HEK293 (cell line): ENCODE data around the gene EPS8L3.

Source experiments
- CTCF ChIA-PET: fragments of 350-600 bp; formaldehyde crosslinking; extraction: SDS; loops from one replicate; lab custom pipeline; 2021; ENCODE audit warnings: antibody characterized with exemption; lab: Yijun Ruan, JAX
- POLR2A ChIA-PET: fragments of 300-600 bp; formaldehyde crosslinking; extraction: SDS; loops from one replicate; lab custom pipeline; 2020; ENCODE audit warnings: antibody characterized with exemption, inconsistent platforms; lab: Yijun Ruan, JAX
- H3K27ac ChIP-seq: fragments of 200-500 bp; sonication (Bioruptor generic); 2 replicates; pipeline ENCODE4 v1.5.1; 2014; ENCODE audit warnings: low read depth, low read length, control low read depth, inconsistent platforms; ENCODE audit errors: extremely low read depth
- H3K36me3 ChIP-seq, 2 experiments: fragments of 200-500 bp in 1 of 2; sonication (Bioruptor generic) in 1 of 2; 1 replicate in 1 of 2; 2 replicates in 1 of 2; pipeline ENCODE4 v1.5.1; 2014 to 2017; ENCODE audit warnings: inconsistent platforms in 2 of 2, low read length in 2 of 2; ENCODE audit not compliant: control insufficient read depth in 2 of 2, insufficient read depth in 1 of 2
- H3K4me1 ChIP-seq: fragments of 200-500 bp; sonication (Bioruptor generic); 2 replicates; pipeline ENCODE4 v1.5.1; 2014; ENCODE audit warnings: mild to moderate bottlenecking, low read length, inconsistent platforms; ENCODE audit not compliant: control insufficient read depth, insufficient read depth
- H3K4me3 ChIP-seq: 2 replicates; pipeline ENCODE4 v1.5.1; 2011; ENCODE audit warnings: low read depth, mild to moderate bottlenecking, control low read depth, low read length, moderate library complexity
- H3K9me3 ChIP-seq: fragments of 200-500 bp; sonication (Bioruptor generic); 2 replicates; pipeline ENCODE4 v1.5.1; 2014; ENCODE audit warnings: low read depth, low read length, inconsistent platforms; ENCODE audit not compliant: control insufficient read depth, insufficient read depth
- GLI2 ChIP-seq: fragments of 450-650 bp; formaldehyde crosslinking; IDR thresholded peaks from 2 replicates; pipeline ENCODE4; 2017; ENCODE audit warnings: missing biosample characterization, missing genetic modification characterization, low read depth, borderline replicate concordance
- GLIS2 ChIP-seq: fragments of 450-650 bp; formaldehyde crosslinking; IDR thresholded peaks from 2 replicates; pipeline ENCODE4 v1.5.1; 2016; ENCODE audit warnings: missing biosample characterization, missing genetic modification characterization
- SCRT2 ChIP-seq: fragments of 450-650 bp; formaldehyde crosslinking; IDR thresholded peaks from 2 replicates; pipeline ENCODE4 v1.5.1; 2016; ENCODE audit warnings: missing biosample characterization, missing genetic modification characterization
- ZFP3 ChIP-seq: fragments of 450-650 bp; formaldehyde crosslinking; IDR thresholded peaks from 2 replicates; pipeline ENCODE4 v1.5.1; 2016; ENCODE audit warnings: low read depth, missing biosample characterization, missing genetic modification characterization
- ZNF10 ChIP-seq: fragments of 450-650 bp; formaldehyde crosslinking; IDR thresholded peaks from 2 replicates; pipeline ENCODE4 v1.5.1; 2017; ENCODE audit warnings: missing biosample characterization, missing genetic modification characterization
- ZNF132 ChIP-seq: fragments of 450-650 bp; formaldehyde crosslinking; IDR thresholded peaks from 2 replicates; pipeline ENCODE4 v1.5.1; 2017; ENCODE audit warnings: missing biosample characterization, missing genetic modification characterization, borderline replicate concordance
- ZNF221 ChIP-seq: fragments of 450-650 bp; formaldehyde crosslinking; IDR thresholded peaks from 2 replicates; pipeline ENCODE4 v1.5.1; 2017; ENCODE audit warnings: missing biosample characterization, missing genetic modification characterization, borderline replicate concordance
- ZNF391 ChIP-seq: fragments of 450-650 bp; formaldehyde crosslinking; IDR thresholded peaks from 2 replicates; pipeline ENCODE4 v1.5.1; 2016; ENCODE audit warnings: low read depth, missing biosample characterization, missing genetic modification characterization, borderline replicate concordance
- ZNF529 ChIP-seq: fragments of 450-650 bp; formaldehyde crosslinking; IDR thresholded peaks from 2 replicates; pipeline ENCODE4 v1.5.1; 2017; ENCODE audit warnings: missing genetic modification characterization, missing biosample characterization; ENCODE audit not compliant: insufficient replicate concordance
- ZNF701 ChIP-seq: fragments of 450-650 bp; formaldehyde crosslinking; IDR thresholded peaks from 2 replicates; pipeline ENCODE4 v1.5.1; 2016; ENCODE audit warnings: missing biosample characterization, missing genetic modification characterization
- TF ChIP-seq, protein P1 (sequence below): fragments of 450-650 bp; formaldehyde crosslinking; IDR thresholded peaks from 2 replicates; pipeline ENCODE4 v1.5.1; 2016; ENCODE audit warnings: missing biosample characterization, missing genetic modification characterization
- TF ChIP-seq, protein P2 (sequence below): fragments of 450-650 bp; formaldehyde crosslinking; IDR thresholded peaks from 2 replicates; pipeline ENCODE4 v1.5.1; 2017; ENCODE audit warnings: missing biosample characterization, missing genetic modification characterization
- TF ChIP-seq, protein P3 (sequence below): fragments of 450-650 bp; formaldehyde crosslinking; IDR thresholded peaks from 2 replicates; pipeline ENCODE4 v1.5.1; 2016; ENCODE audit warnings: missing biosample characterization, missing genetic modification characterization
- TF ChIP-seq, protein P4 (sequence below): fragments of 450-650 bp; formaldehyde crosslinking; IDR thresholded peaks from 2 replicates; pipeline ENCODE4 v1.5.1; 2016; ENCODE audit warnings: missing biosample characterization, missing genetic modification characterization
- TF ChIP-seq, protein P5 (sequence below): fragments of 450-650 bp; formaldehyde crosslinking; IDR thresholded peaks from 2 replicates; pipeline ENCODE4 v1.5.1; 2016; ENCODE audit warnings: missing biosample characterization, missing genetic modification characterization

EPS8L3 gene

DNA sequence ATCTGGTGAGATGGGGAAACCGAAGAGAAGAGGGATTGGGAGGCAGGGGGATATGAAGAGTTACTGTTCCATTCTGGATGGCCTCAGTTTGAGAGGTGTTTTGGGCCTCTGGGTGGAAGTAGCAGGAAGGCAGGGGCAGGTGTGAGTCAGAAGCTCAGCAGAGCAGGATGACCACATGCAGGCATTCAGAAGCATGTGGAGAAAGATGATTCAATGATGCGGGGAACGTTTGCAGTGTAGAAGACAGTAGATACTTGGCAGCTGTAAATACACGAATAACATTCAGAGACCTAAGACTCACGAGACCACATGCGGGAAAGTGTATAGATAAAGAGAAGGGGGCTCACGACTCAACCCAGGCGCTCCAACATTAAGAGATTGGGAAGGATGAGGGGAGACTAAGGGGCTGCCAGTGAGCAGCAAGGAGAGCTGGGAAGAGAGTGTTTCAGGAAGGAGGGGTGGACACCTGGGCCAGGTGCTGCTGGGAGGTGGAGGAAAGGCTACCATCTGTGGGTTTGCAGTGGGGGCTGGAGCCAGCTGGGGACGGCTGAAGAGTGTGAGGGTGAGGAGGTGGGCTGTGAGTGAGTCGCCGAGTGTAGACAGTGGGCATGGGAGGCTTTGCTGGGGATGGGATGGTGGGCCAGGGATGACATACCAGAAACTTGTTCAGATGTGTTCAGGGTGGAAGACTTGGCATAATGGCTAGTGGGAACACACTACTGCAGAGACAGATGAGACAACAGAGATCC lies 5.8 kb upstream of the EPS8L3 start (continued):
- TF ChIP-seq GLI2 (tag by site-specific recombination), result no peak
- TF ChIP-seq, all 188 proteins: peak for 6

DNA sequence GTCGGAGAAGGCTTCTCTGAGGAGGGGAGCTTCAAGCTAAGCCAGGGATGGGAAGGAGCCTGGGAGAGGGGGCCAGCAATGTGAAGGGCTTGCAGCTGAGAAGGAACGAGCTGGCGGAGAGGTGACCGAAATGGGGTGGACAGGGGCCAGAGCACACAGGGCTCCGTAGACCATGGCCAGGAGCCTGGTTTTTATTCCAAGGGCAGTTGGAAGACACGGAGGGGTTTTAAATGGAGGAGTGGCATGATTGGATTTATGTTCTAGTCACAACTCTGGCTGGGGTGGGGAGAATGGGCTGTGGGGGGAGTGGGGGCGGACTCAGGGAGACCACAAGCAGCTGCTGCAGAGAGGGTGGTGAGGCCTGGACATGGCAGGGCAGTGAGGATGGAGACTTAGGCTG lies 5.1 kb upstream of the EPS8L3 start:
- TF ChIP-seq ZFP3 (tag by site-specific recombination) (no peak), ZNF10 (tag by site-specific recombination) (no peak), ZNF701 (tag by site-specific recombination) (no peak)
- Histone ChIP-seq H3K9me3 (no peaks in the 10 kb centered on the region), H3K4me3 (no peak overlapping the region), H3K36me3 (no peaks in the 10 kb centered on the region), H3K27ac (no peak overlapping the region), H3K4me1 (no peaks in the 10 kb centered on the region)
- ChIA-PET CTCF (interaction anchor here (1.1 to 12.2 kb wide), 2 partner anchors 130 to 215 kb away, joined by 6 to 345 read pairs; partner anchors contain the start of gene AHCYL1), POLR2A (interaction anchor here (1.3 kb wide), 1 partner anchor 223 kb away, joined by 3 read pairs; no protein-coding TSS in a partner anchor)

DNA sequence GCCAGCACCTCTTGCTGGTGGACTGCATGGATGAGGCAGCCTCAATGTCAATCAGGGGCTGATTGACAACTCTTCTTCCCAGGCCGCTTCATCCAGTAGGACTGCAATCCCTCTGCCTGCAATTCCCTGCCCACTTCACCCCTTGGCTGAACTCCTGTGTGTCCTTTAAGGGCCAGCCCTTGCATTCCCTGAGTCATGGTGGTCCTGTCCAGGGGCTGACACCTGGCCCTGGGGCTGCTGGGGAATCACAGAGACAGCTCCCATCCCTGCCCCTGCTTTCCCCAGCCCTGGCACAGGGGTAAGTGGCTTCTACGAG lies 4.6 kb upstream of the EPS8L3 start:
- POLR2A ChIA-PET, result no interaction called here
- H3K4me3 ChIP-seq, result no peak overlapping the region

More for the DNA sequence above, 4.6 kb upstream of the EPS8L3 start:
- Histone ChIP-seq H3K27ac (no peak overlapping the region), H3K9me3 (no peaks in the 10 kb centered on the region), H3K4me1 (no peaks in the 10 kb centered on the region), H3K36me3 (no peaks in the 10 kb centered on the region)
- CTCF ChIA-PET, result interaction anchor here (1.1 to 12.2 kb wide), 2 partner anchors 129 to 216 kb away, joined by 6 to 345 read pairs; partner anchors contain the start of gene AHCYL1
- TF ChIP-seq GLIS2 (tag by site-specific recombination) (no peak), ZNF132 (tag by site-specific recombination) (no peak), ZNF529 (no peak), ZNF221 (no peak), SCRT2 (no peak), ZNF391 (tag by site-specific recombination) (no peak)
- TF ChIP-seq, protein P1, sequence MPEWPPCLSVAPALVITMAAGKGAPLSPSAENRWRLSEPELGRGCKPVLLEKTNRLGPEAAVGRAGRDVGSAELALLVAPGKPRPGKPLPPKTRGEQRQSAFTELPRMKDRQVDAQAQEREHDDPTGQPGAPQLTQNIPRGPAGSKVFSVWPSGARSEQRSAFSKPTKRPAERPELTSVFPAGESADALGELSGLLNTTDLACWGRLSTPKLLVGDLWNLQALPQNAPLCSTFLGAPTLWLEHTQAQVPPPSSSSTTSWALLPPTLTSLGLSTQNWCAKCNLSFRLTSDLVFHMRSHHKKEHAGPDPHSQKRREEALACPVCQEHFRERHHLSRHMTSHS (tag by site-specific recombination), result no peak
- TF ChIP-seq, protein P2, sequence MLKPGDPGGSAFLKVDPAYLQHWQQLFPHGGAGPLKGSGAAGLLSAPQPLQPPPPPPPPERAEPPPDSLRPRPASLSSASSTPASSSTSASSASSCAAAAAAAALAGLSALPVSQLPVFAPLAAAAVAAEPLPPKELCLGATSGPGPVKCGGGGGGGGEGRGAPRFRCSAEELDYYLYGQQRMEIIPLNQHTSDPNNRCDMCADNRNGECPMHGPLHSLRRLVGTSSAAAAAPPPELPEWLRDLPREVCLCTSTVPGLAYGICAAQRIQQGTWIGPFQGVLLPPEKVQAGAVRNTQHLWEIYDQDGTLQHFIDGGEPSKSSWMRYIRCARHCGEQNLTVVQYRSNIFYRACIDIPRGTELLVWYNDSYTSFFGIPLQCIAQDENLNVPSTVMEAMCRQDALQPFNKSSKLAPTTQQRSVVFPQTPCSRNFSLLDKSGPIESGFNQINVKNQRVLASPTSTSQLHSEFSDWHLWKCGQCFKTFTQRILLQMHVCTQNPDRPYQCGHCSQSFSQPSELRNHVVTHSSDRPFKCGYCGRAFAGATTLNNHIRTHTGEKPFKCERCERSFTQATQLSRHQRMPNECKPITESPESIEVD (tag by site-specific recombination), result no peak
- TF ChIP-seq, protein P3, sequence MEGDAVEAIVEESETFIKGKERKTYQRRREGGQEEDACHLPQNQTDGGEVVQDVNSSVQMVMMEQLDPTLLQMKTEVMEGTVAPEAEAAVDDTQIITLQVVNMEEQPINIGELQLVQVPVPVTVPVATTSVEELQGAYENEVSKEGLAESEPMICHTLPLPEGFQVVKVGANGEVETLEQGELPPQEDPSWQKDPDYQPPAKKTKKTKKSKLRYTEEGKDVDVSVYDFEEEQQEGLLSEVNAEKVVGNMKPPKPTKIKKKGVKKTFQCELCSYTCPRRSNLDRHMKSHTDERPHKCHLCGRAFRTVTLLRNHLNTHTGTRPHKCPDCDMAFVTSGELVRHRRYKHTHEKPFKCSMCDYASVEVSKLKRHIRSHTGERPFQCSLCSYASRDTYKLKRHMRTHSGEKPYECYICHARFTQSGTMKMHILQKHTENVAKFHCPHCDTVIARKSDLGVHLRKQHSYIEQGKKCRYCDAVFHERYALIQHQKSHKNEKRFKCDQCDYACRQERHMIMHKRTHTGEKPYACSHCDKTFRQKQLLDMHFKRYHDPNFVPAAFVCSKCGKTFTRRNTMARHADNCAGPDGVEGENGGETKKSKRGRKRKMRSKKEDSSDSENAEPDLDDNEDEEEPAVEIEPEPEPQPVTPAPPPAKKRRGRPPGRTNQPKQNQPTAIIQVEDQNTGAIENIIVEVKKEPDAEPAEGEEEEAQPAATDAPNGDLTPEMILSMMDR (tag by site-specific recombination), result no peak
- TF ChIP-seq, protein P4, sequence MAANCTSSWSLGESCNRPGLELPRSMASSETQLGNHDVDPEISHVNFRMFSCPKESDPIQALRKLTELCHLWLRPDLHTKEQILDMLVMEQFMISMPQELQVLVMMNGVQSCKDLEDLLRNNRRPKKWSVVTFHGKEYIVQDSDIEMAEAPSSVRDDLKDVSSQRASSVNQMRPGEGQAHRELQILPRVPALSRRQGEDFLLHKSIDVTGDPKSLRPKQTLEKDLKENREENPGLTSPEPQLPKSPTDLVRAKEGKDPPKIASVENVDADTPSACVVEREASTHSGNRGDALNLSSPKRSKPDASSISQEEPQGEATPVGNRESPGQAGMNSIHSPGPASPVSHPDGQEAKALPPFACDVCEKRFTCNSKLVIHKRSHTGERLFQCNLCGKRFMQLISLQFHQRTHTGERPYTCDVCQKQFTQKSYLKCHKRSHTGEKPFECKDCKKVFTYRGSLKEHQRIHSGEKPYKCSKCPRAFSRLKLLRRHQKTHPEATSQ (tag by site-specific recombination), result no peak
- TF ChIP-seq, protein P5, sequence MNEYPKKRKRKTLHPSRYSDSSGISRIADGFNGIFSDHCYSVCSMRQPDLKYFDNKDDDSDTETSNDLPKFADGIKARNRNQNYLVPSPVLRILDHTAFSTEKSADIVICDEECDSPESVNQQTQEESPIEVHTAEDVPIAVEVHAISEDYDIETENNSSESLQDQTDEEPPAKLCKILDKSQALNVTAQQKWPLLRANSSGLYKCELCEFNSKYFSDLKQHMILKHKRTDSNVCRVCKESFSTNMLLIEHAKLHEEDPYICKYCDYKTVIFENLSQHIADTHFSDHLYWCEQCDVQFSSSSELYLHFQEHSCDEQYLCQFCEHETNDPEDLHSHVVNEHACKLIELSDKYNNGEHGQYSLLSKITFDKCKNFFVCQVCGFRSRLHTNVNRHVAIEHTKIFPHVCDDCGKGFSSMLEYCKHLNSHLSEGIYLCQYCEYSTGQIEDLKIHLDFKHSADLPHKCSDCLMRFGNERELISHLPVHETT (tag by site-specific recombination), result no peak
- TF ChIP-seq, all 188 proteins: peak for 0
